Muscle layer of colon (tissue), 2 donors: ENCODE measurements around the gene OXCT2.
"Not testable (repeated sequence)": the region's sequence is repeated elsewhere in the genome, so short reads cannot be mapped to it uniquely, and the experiment has no call there.

Experiments used
- H3K27ac ChIP-seq: one replicate; pipeline ENCODE4 v1.7.0; 2013; ENCODE audit warnings: low read depth, mild to moderate bottlenecking, low read length, moderate library complexity
- H3K27me3 ChIP-seq, 2 donors: one replicate each; pipeline ENCODE4 v1.7.0; 2013; ENCODE audit warnings: low read length in 2 of 2, mild to moderate bottlenecking in 2 of 2; ENCODE audit not compliant: insufficient read depth in 2 of 2, control insufficient read depth in 1 of 2
- H3K36me3 ChIP-seq: one replicate; pipeline ENCODE4 v1.7.0; 2013; ENCODE audit warnings: mild to moderate bottlenecking, low read length; ENCODE audit not compliant: insufficient read depth
- H3K4me1 ChIP-seq: one replicate; pipeline ENCODE4 v1.7.0; 2013; ENCODE audit warnings: mild to moderate bottlenecking, low read length; ENCODE audit not compliant: insufficient read depth
- H3K4me3 ChIP-seq, 2 donors: one replicate each; pipeline ENCODE4 v1.7.0; 2013; ENCODE audit warnings: low read length in 2 of 2, low read depth in 1 of 2, mild to moderate bottlenecking in 1 of 2, moderate library complexity in 1 of 2
- H3K9ac ChIP-seq: one replicate; pipeline ENCODE4 v1.7.0; 2013; ENCODE audit warnings: low read length
- H3K9me3 ChIP-seq: one replicate; pipeline ENCODE4 v1.7.0; 2013; ENCODE audit warnings: mild to moderate bottlenecking, low read length
- donor health status: abdominal sarcoma.
- donor health status: Adenocarcinoma of cecum.

OXCT2 gene

DNA sequence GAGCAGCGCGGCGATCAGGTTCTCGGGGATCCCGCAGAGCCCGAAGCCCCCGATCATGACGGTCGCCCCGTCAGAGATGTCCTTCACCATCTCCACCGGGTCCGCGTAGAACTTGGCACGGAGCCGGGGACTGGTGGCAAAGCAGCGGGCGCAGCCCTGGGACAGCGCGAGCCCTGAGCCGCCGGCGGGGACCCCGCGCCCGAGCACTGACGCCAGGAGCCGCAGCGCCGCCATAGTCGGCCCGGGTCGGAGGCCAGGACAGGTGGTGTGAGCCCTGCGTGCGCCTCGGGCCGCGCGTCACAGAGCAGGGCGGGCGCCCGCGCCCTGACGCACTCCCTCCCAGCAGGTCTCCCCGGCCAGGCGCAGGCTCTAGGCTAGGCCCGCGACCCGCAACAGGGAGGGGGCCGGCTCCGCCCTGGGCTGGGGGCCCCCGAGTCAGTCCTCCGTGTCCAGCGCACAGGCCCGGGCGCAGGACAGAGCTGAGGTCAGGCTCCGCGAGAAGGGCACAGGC, at the start of gene OXCT2:
TSS of gene OXCT2 (minus strand) at position 327 of the 511 bp plus-strand sequence. CDS start at position 234, 93 bp downstream.
- not testable (repeated sequence) for H3K27me3 ChIP-seq, H3K4me3 ChIP-seq, H3K27ac ChIP-seq, H3K4me1 ChIP-seq, H3K9me3 ChIP-seq, H3K9ac ChIP-seq, H3K36me3 ChIP-seq

DNA sequence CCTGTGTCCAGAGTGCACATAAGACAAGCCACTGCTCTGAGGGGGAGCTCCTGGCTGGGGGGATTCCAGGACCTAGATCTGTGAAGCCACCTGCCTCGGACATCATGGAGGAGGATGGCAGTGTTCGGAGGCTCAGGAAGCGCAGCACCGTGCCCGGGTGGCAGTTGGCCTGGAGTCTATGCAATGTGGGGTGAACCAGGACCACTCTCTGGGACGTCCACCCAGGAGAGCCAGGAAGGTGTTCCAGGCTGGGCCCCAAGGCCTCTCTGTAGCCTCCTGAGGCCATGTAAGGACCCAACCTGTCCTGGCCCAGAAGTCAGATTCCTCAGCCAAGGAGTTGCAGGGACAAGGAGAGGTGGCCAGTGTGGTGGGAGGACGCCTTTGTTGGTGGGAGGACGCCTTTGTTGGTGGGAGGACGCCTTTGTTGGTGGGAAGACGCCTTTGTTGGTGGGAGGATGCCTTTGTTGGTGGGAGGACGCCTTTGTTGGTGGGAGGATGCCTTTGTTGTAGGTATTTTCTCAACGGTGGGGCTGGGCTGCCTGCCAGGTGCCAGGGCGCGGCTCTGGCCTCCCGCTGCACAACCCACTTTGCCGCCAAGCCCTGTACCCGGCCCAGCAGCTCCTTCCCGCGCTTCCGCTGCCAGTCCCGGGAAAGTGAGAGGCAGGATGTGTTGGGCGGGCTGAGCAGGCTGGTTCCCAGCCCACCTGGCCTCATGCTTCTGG, 48.1 kb upstream of the OXCT2 start:
- H3K4me1 ChIP-seq = no peaks in the 10 kb centered on the region
- no peak overlapping the region for H3K9ac ChIP-seq
- peaks cover 0 to 7% of the 10 kb centered on the region in 2 donors for H3K27me3 ChIP-seq
- H3K27ac ChIP-seq = no peak overlapping the region
- H3K4me3 ChIP-seq = no peak overlapping the region
- no peaks in the 10 kb centered on the region for H3K9me3 ChIP-seq
- H3K36me3 ChIP-seq = no peaks in the 10 kb centered on the region

DNA sequence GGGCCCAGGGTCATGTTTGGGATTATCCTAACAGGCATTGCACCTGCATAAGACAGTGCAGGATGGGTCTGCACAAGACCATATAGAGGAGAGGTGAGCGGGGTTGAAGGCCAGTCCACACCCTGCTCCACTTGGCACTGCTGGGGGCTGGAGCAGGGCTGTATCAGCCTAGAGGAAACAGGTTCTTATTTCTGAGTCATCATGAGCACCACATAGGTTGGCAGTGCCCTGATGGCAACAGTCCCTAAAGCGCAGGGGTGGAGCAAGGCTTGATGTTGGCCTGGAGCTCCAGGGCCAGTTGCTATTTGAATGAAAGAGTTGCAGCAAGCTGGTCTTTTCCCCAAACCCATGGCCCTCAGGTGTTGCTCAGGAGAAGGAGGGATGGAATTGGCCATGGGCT, 47.3 kb upstream of the OXCT2 start:
- no peaks in the 10 kb centered on the region for H3K4me1 ChIP-seq
- H3K27ac ChIP-seq = no peak overlapping the region
- no peak overlapping the region for H3K4me3 ChIP-seq
- H3K9ac ChIP-seq = no peak overlapping the region
- H3K36me3 ChIP-seq = no peaks in the 10 kb centered on the region
- H3K27me3 ChIP-seq = peaks cover 0 to 3% of the 10 kb centered on the region in 2 donors
- no peaks in the 10 kb centered on the region for H3K9me3 ChIP-seq

DNA sequence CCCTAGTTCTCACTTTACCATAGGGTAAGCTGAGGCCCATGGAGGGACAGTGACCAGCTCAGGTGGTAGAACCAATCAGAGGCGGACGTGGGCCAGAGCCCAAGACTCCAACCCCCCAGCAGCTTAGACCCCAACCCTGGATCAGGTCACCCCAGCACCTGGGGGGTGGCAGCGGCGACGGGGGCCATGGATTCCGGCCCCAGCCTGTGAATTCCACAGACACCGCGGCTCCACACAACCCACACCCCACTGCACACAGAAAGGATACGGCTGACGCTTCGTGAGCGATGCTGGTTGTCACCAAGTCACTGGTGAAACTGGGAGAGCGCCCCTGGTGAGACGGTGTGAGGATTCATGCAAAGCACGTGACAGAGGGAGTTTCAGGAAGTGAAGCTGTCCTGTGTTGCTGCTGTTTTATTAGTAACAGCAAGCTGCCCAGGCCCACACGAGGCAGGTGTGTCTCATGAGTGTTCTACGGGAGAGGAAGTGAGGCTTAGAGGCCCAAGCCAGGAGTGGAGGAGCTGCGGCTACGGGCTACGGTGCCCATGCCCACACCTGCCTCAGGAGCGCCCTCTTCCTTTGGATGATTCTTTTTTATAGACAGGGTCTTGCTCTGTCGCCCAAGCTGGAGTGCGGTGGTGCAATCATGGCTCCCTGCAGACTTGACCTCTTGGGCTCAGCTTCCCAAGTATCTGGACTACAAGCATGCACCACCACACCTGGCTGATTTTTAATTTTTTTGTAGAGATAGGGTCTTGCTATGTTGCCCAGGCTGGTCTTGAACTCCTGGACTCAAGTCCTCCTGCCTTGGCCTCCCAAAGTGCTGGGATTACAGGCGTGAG, 46.2 kb upstream of the OXCT2 start:
- not testable (repeated sequence) for H3K27me3 ChIP-seq, H3K9me3 ChIP-seq, H3K4me1 ChIP-seq, H3K27ac ChIP-seq, H3K9ac ChIP-seq, H3K36me3 ChIP-seq, H3K4me3 ChIP-seq

DNA sequence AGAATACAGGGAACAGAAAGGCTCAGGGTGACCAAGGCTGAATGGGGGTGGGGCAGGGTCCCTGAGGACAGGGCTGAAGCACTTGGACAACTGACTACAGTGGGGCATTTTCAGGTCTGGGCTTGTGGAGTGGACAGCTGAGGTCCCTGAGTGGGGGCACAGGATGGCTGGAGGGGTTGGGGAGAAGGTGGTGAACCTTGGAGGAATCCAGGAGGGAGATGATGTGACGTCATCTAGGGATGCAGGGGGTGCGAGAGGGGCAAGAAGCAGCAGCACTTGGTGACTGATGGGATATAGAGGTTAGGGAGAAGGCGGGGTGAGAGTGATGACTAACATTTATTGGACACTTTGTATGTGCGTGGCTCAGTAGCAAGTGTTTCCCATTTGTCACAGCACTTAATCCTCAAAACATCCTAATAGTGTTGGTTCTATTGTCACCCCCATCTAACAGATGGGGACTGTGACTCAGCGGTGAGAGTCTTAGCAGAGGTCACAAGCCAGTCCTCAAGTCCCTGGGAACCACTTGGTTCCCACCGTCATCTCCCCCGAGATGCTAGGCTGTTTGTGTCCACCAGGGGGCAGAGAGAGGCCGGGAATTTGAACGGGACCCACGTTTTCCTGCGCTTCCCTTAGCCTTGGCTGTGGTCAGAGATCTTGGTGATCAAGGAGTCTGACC, 45.4 kb upstream of the OXCT2 start:
- H3K27ac ChIP-seq = no peak overlapping the region
- peaks cover 0 to 3% of the 10 kb centered on the region in 2 donors for H3K27me3 ChIP-seq
- no peaks in the 10 kb centered on the region for H3K36me3 ChIP-seq
- H3K4me3 ChIP-seq = no peak overlapping the region
- H3K4me1 ChIP-seq = no peaks in the 10 kb centered on the region
- H3K9ac ChIP-seq = no peak overlapping the region
- H3K9me3 ChIP-seq = no peaks in the 10 kb centered on the region

DNA sequence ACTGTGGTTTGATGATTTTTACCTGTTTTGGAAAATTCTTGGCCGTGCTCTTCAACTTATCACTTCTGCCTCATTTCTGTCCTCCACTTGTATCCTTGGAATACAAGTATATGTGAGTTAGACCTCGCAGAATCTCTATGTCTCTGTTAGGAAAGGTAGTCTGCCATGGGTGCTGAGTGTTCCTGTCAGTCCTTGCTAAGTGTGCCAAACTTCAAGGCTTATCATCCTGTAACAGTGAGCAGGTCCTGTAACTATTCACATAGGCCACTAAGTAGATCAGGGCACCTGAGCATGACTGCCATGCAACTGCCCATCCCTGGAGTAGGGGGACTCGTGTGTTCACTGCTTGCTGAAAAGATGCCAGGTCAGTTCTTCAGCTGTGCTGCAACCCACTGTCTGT, 41.8 kb upstream of the OXCT2 start:
- H3K27me3 ChIP-seq = no peaks in the 10 kb centered on the region
- no peaks in the 10 kb centered on the region for H3K9me3 ChIP-seq
- no peak overlapping the region for H3K9ac ChIP-seq
- no peaks in the 10 kb centered on the region for H3K4me1 ChIP-seq
- no peaks in the 10 kb centered on the region for H3K36me3 ChIP-seq
- H3K27ac ChIP-seq = no peak overlapping the region
- H3K4me3 ChIP-seq = no peak overlapping the region

DNA sequence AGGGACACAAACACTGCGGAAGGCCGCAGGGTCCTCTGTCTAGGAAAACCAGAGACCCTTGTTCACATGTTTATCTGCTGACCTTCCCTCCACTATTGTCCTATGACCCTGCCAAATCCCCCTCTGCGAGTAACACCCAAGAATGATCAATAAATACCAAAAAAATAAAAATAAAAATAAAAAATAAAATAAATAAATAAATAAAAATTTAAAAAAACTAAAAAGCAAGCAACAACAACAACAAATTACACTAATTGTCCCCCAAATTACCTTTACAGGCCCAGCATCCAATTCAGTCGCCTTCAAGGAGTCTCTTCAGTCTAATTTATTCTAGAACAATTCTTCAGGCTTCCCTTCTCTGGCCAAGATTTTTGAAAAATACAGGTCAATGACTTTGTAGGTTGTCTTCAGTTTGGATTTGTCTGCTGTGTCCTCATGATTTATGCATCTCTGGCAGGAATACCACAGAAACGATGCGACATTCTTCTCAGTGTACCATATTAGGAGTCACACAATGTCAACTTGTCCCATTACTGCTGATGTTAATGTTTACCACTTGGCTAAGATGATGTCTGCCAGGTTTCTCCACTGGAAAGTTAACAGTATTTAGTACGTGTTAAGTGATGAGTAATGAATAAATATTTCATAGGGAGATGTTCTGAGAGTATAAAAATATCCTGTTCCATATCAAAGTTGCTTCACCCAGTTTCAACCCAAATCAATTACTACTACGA, 37.8 kb upstream of the OXCT2 start:
- Histone ChIP-seq H3K4me3 (no peak overlapping the region), H3K4me1 (no peaks in the 10 kb centered on the region), H3K9ac (no peak overlapping the region), H3K36me3 (no peaks in the 10 kb centered on the region), H3K9me3 (no peaks in the 10 kb centered on the region), H3K27me3 (no peaks in the 10 kb centered on the region), H3K27ac (no peak overlapping the region)

DNA sequence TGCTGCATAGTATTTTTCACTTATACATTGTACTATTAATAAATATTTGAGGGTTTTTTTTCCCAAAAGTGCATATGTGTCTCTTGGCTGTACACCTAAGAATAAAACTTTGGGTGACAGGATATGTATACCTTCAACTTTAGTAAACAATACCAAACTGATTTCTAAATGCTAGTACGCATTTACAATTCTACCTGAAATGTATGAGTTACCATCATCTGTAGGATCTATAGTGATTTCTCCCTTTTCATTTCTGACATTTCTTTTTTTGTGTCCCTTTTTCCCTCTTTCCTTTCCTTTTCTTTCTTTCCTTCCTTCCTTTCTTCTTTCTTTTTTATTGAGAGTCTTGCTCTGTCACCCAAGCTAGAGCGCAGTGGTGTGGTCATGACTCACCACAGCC, 34.2 kb upstream of the OXCT2 start:
- H3K36me3 ChIP-seq = no peaks in the 10 kb centered on the region
- no peaks in the 10 kb centered on the region for H3K9me3 ChIP-seq
- H3K9ac ChIP-seq = no peak overlapping the region
- H3K4me3 ChIP-seq = no peak overlapping the region
- no peaks in the 10 kb centered on the region for H3K4me1 ChIP-seq
- H3K27ac ChIP-seq = no peak overlapping the region
- no peaks in the 10 kb centered on the region for H3K27me3 ChIP-seq

DNA sequence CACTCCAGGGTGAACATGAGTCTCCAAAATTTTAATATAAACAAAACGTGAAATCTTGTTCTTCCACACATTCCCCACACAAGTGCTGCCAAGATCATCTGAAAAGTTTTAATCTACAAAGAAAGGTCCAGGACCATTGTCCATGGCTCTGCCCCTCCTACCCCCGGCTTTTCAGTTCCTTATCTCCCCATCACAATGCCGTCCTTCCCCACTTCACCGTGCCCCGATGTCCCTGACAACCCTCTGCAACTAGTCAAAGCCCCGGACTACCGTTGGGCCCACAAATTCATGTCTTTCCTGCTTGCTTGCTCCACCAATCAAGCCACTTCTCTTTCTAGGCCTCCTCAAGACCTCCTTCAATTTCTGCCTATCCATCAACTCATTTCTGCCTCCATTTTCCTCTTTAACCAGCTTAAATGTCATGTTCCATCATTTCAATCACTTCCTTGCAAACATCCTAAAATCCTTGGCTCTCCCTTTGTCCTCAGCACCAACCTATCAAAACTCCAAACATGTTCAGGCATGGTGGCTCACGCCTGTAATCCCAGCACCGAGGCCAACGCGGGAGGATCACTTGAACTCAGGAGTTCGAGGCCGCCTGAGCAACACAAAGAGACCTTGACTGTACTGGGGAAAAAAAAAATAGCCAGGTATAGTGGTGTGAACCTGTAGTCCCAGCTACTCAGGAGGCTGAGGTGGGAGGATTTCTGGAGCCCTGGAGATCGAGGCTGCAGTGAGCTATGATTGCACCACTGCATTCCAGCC, 31.5 kb upstream of the OXCT2 start:
- H3K27me3 ChIP-seq = no peaks in the 10 kb centered on the region
- H3K9ac ChIP-seq = no peak overlapping the region
- no peak overlapping the region for H3K27ac ChIP-seq
- no peaks in the 10 kb centered on the region for H3K36me3 ChIP-seq
- H3K4me3 ChIP-seq = no peak overlapping the region
- H3K4me1 ChIP-seq = no peaks in the 10 kb centered on the region
- no peaks in the 10 kb centered on the region for H3K9me3 ChIP-seq

DNA sequence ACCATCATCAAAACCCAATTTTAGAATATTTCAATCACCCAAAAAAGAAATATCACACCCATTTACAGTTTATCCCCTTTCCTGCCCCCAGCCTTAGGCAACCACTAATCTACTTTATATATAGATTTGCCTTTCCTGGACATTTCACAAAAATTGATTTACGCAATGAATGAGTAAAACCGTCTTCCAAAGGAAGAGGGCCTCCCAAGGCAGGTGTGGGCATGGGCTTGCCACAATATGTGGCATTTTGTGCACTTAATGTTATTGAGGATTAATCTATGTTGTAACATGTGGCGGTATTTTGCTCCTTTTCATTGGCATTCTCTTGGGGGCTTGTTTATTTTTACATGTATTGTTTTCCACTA, 29.3 kb upstream of the OXCT2 start:
- no peak overlapping the region for H3K4me3 ChIP-seq
- no peaks in the 10 kb centered on the region for H3K4me1 ChIP-seq
- H3K9me3 ChIP-seq = no peaks in the 10 kb centered on the region
- no peaks in the 10 kb centered on the region for H3K27me3 ChIP-seq
- H3K36me3 ChIP-seq = no peaks in the 10 kb centered on the region
- no peak overlapping the region for H3K9ac ChIP-seq
- no peak overlapping the region for H3K27ac ChIP-seq
